ENCODE data around the gene TMEM244. TPM values are rescaled to one million over a fixed set of nuclear protein-coding genes. Genes with fewer than 3 reads are reported as not detected.
"Not testable (repeated sequence)": the region's sequence is repeated elsewhere in the genome, so short reads cannot be mapped to it uniquely, and the experiment has no call there.

Gene TMEM244
- polyA plus RNA-seq, 5 donors = not detected

GRCh38 chr6:129867403-129867802 lies 6.3 kb upstream of the TMEM244 start:
- no peak for DNase-seq

GRCh38 chr6:129866688-129867087 lies 5.6 kb upstream of the TMEM244 start:
- DNase-seq = no peak

- DNase-seq = no peak
Measured at GRCh38 chr6:129866256-129866655, 5.1 kb upstream of the TMEM244 start.

- DNase-seq = no peak
Measured at GRCh38 chr6:129865013-129865412, 3.9 kb upstream of the TMEM244 start.

- DNase-seq = no peak
Measured at GRCh38 chr6:129863664-129864063, 2.5 kb upstream of the TMEM244 start.

- DNase-seq = peak; percentile 59 to 64
Measured at GRCh38 chr6:129859524-129859923, 1.6 kb downstream of the TMEM244 start.

- DNase-seq = no peak
Measured at GRCh38 chr6:129857838-129858237, 3.3 kb downstream of the TMEM244 start.

GRCh38 chr6:129853996-129854711 lies 7.0 kb downstream of the TMEM244 start:
- DNase-seq = no peak

GRCh38 chr6:129852257-129852858 lies 8.8 kb downstream of the TMEM244 start:
- no peak for DNase-seq

- no peak for DNase-seq
Measured at GRCh38 chr6:129849456-129849855, 11.7 kb downstream of the TMEM244 start.

- no peak for DNase-seq
Measured at GRCh38 chr6:129846761-129847160, 14.4 kb downstream of the TMEM244 start.

GRCh38 chr6:129845696-129846095 lies 15.4 kb downstream of the TMEM244 start:
- DNase-seq = no peak

- DNase-seq = no peak
Measured at GRCh38 chr6:129844118-129844891, 16.8 kb downstream of the TMEM244 start.

GRCh38 chr6:129843573-129843972 lies 17.5 kb downstream of the TMEM244 start:
- DNase-seq = no peak

GRCh38 chr6:129842881-129843409 lies 18.2 kb downstream of the TMEM244 start:
- DNase-seq = no peak

- DNase-seq = no peak
Measured at GRCh38 chr6:129842137-129842536, 19.0 kb downstream of the TMEM244 start.

GRCh38 chr6:129839562-129839961 lies 21.6 kb downstream of the TMEM244 start:
- not testable (repeated sequence) for DNase-seq

GRCh38 chr6:129835691-129836090 lies 25.4 kb downstream of the TMEM244 start:
- no peak for DNase-seq

GRCh38 chr6:129832299-129832698 lies 28.8 kb downstream of the TMEM244 start:
- DNase-seq = no peak

- DNase-seq = no peak
Measured at GRCh38 chr6:129828229-129828628, 32.9 kb downstream of the TMEM244 start.

GRCh38 chr6:129818251-129818650 lies 42.9 kb downstream of the TMEM244 start:
- DNase-seq = no peak

- DNase-seq = no peak
Measured at GRCh38 chr6:129817821-129818220, 43.3 kb downstream of the TMEM244 start.

- no peak for DNase-seq
Measured at GRCh38 chr6:129817332-129817731, 43.8 kb downstream of the TMEM244 start.
